Neuronal stem cell (in vitro differentiated cells): Measurements from ENCODE around the gene CHST11.

Experiments
- DNase-seq: peaks from one replicate; pipeline ENCODE4 v3.0.0-alpha.2; 2013; ENCODE audit warnings: low spot score
- H2AFZ ChIP-seq: one replicate; pipeline ENCODE4 v1.6.1; 2013; ENCODE audit warnings: mild to moderate bottlenecking, low read length, inconsistent platforms
- H2AK5ac ChIP-seq: 2 replicates; pipeline ENCODE4 v1.6.1; 2013; ENCODE audit warnings: low read depth, mild to moderate bottlenecking, inconsistent platforms, low read length, moderate library complexity, mixed read lengths
- H2BK120ac ChIP-seq: 2 replicates; pipeline ENCODE4 v1.6.1; 2013; ENCODE audit warnings: low read depth, mild to moderate bottlenecking, inconsistent platforms, low read length, moderate library complexity, mixed read lengths
- H2BK12ac ChIP-seq: one replicate; pipeline ENCODE4 v1.6.1; 2013; ENCODE audit warnings: low read length, inconsistent platforms
- H2BK15ac ChIP-seq: 2 replicates; pipeline ENCODE4 v1.6.1; 2013; ENCODE audit warnings: mild to moderate bottlenecking, low read length, inconsistent platforms, mixed read lengths
- H2BK5ac ChIP-seq: one replicate; pipeline ENCODE4 v1.6.1; 2013; ENCODE audit warnings: inconsistent platforms, mild to moderate bottlenecking, low read length, moderate library complexity
- H3K14ac ChIP-seq: one replicate; pipeline ENCODE4 v1.6.1; 2013; ENCODE audit warnings: low read length, inconsistent platforms
- H3K18ac ChIP-seq: 2 replicates; pipeline ENCODE4 v1.6.1; 2013; ENCODE audit warnings: low read length, inconsistent platforms
- H3K23ac ChIP-seq: 2 replicates; pipeline ENCODE4 v1.6.1; 2013; ENCODE audit warnings: low read depth, mild to moderate bottlenecking, mixed read lengths, low read length, inconsistent platforms; ENCODE audit not compliant: poor library complexity
- H3K27ac ChIP-seq: replicated peaks from 3 replicates; pipeline ENCODE4 v1.5.1; 2013; ENCODE audit warnings: low read length, inconsistent platforms
- H3K27me3 ChIP-seq, 3 experiments: 2 replicates each; pipeline ENCODE4 v1.6.1; 2013; ENCODE audit warnings: low read length in 3 of 3, mild to moderate bottlenecking in 2 of 3, inconsistent platforms in 1 of 3, low read depth in 1 of 3, mixed read lengths in 1 of 3, moderate library complexity in 1 of 3; ENCODE audit not compliant: control insufficient read depth in 3 of 3, insufficient read depth in 3 of 3
- H3K36me3 ChIP-seq, 2 donors: replicated peaks in 1 of 2; 2 replicates each; pipeline ENCODE4 v1.6.1; 2013; ENCODE audit warnings: low read length in 2 of 2; ENCODE audit not compliant: control insufficient read depth in 2 of 2, insufficient read depth in 2 of 2
- H3K4ac ChIP-seq: 2 replicates; pipeline ENCODE4 v1.6.1; 2013; ENCODE audit warnings: inconsistent platforms, mild to moderate bottlenecking, low read length, moderate library complexity
- H3K4me1 ChIP-seq, 2 donors: 1 replicate in 1 of 2; 2 replicates in 1 of 2; pipeline ENCODE4 v1.6.1; 2013; ENCODE audit warnings: low read length in 2 of 2, low read depth in 1 of 2; ENCODE audit not compliant: control insufficient read depth in 2 of 2, insufficient read depth in 1 of 2
- H3K4me2 ChIP-seq: one replicate; pipeline ENCODE4 v1.6.1; 2013; ENCODE audit warnings: mild to moderate bottlenecking, low read length, inconsistent platforms; ENCODE audit not compliant: insufficient read depth, poor library complexity, severe bottlenecking
- H3K4me3 ChIP-seq, 2 donors: 2 replicates each; pipeline ENCODE4 v1.5.1; 2013; ENCODE audit warnings: low read length in 2 of 2, mild to moderate bottlenecking in 2 of 2, inconsistent platforms in 1 of 2, moderate library complexity in 1 of 2
- H3K79me1 ChIP-seq: one replicate; pipeline ENCODE4 v1.6.1; 2013; ENCODE audit warnings: low read depth, mild to moderate bottlenecking, inconsistent platforms, low read length, moderate library complexity
- H3K9ac ChIP-seq: one replicate; pipeline ENCODE4 v1.6.1; 2013; ENCODE audit warnings: mild to moderate bottlenecking, low read depth, low read length, inconsistent platforms; ENCODE audit not compliant: poor library complexity
- H3K9me3 ChIP-seq, 2 donors: replicated peaks in 1 of 2; 2 replicates each; pipeline versions ENCODE3 to v1.6.1; 2013; ENCODE audit warnings: low read length in 2 of 2, mild to moderate bottlenecking in 2 of 2, inconsistent platforms in 1 of 2, low read depth in 1 of 2, mixed read lengths in 1 of 2, moderate library complexity in 1 of 2; ENCODE audit not compliant: control insufficient read depth in 2 of 2, insufficient read depth in 1 of 2
- H4K8ac ChIP-seq: one replicate; pipeline ENCODE4 v1.6.1; 2013; ENCODE audit warnings: low read depth, mild to moderate bottlenecking, inconsistent platforms, low read length, moderate library complexity
- H4K91ac ChIP-seq: one replicate; pipeline ENCODE4 v1.6.1; 2013; ENCODE audit warnings: low read length, low read depth, mild to moderate bottlenecking, inconsistent platforms; ENCODE audit not compliant: poor library complexity
- WGBS, 2 donors: extraction: QIAGEN DNeasy Blood & Tissue Kit; methylation state at CpG; one replicate each; pipeline ENCODE4 v1.1.7; 2013; ENCODE audit warnings: missing lambda C conversion rate in 2 of 2, mixed read lengths in 1 of 2; ENCODE audit not compliant: insufficient read length in 2 of 2, insufficient replicate concordance in 1 of 2; ENCODE audit errors: extremely low coverage in 2 of 2; 5-methylcytosine and 5-hydroxymethylcytosine counted together

Gene CHST11

GRCh38 chr12:104654665-104655609 lies 198.2 kb downstream of the CHST11 start:
- Histone ChIP-seq H3K27me3 (no peaks in the 10 kb centered on the region), H3K27ac (no peak overlapping the region), H2AFZ (no peak overlapping the region), H2BK12ac (no peak overlapping the region), H3K9me3 (no peaks in the 10 kb centered on the region), H2BK5ac (no peak overlapping the region), H2BK15ac (peak overlapping the region; percentile 8), H4K91ac (no peak overlapping the region), H2BK120ac (no peak overlapping the region), H3K79me1 (no peaks in the 10 kb centered on the region), H3K4me2 (no peak overlapping the region), H3K14ac (no peak overlapping the region), H2AK5ac (no peak overlapping the region), H3K23ac (no peak overlapping the region), H3K4ac (no peak overlapping the region), H3K4me3 (no peak overlapping the region), H3K18ac (peak overlapping the region; percentile 17), H4K8ac (no peak overlapping the region), H3K4me1 (peaks cover 14 to 26% of the 10 kb centered on the region in 2 donors), H3K36me3 (no peaks in the 10 kb centered on the region), H3K9ac (no peak overlapping the region)
- WGBS, 2 donors, result no CpG with 5 or more reads among the region's 16 CpGs
- no peak for DNase-seq

GRCh38 chr12:104656383-104656782 lies 199.6 kb downstream of the CHST11 start:
- no peak overlapping the region for H4K8ac ChIP-seq
- no peak overlapping the region for H2BK15ac ChIP-seq
- no peak overlapping the region for H3K4me2 ChIP-seq
- no peaks in the 10 kb centered on the region for H3K9me3 ChIP-seq
- no peak overlapping the region for H2AFZ ChIP-seq
- H3K9ac ChIP-seq, result no peak overlapping the region
- H2AK5ac ChIP-seq, result no peak overlapping the region
- H4K91ac ChIP-seq, result no peak overlapping the region
- no peak for DNase-seq
- no peaks in the 10 kb centered on the region for H3K36me3 ChIP-seq
- no peak overlapping the region for H3K4ac ChIP-seq
- H2BK5ac ChIP-seq, result no peak overlapping the region
- no peak overlapping the region for H3K14ac ChIP-seq
- H3K4me1 ChIP-seq, result peaks cover 11 to 23% of the 10 kb centered on the region in 2 donors
- H3K27ac ChIP-seq, result no peak overlapping the region
- no peaks in the 10 kb centered on the region for H3K27me3 ChIP-seq
- no CpG with 5 or more reads among the region's 10 CpGs for WGBS, 2 donors
- no peak overlapping the region for H3K4me3 ChIP-seq
- H3K23ac ChIP-seq, result no peak overlapping the region
- H2BK12ac ChIP-seq, result no peak overlapping the region
- H2BK120ac ChIP-seq, result no peak overlapping the region
- no peak overlapping the region for H3K18ac ChIP-seq
- no peaks in the 10 kb centered on the region for H3K79me1 ChIP-seq

- Histone ChIP-seq H3K36me3 (no peaks in the 10 kb centered on the region), H2BK12ac (no peak overlapping the region), H2BK15ac (no peak overlapping the region), H2BK120ac (no peak overlapping the region), H3K4ac (no peak overlapping the region), H4K8ac (no peak overlapping the region), H3K4me3 (no peak overlapping the region), H4K91ac (no peak overlapping the region), H3K27me3 (no peaks in the 10 kb centered on the region), H2BK5ac (no peak overlapping the region), H3K9me3 (no peaks in the 10 kb centered on the region), H3K4me2 (no peak overlapping the region), H3K23ac (no peak overlapping the region), H3K18ac (no peak overlapping the region), H2AFZ (no peak overlapping the region), H3K14ac (no peak overlapping the region), H2AK5ac (no peak overlapping the region), H3K27ac (no peak overlapping the region), H3K9ac (no peak overlapping the region), H3K79me1 (no peaks in the 10 kb centered on the region), H3K4me1 (peaks cover 11 to 20% of the 10 kb centered on the region in 2 donors)
- no peak for DNase-seq
- WGBS, 2 donors, result no CpG with 5 or more reads among the region's 5 CpGs
Observed at GRCh38 chr12:104656921-104657320, 200.2 kb downstream of the CHST11 start.

GRCh38 chr12:104657726-104658484 lies 201.2 kb downstream of the CHST11 start:
- WGBS, 2 donors, result no CpG with 5 or more reads among the region's 13 CpGs
- Histone ChIP-seq H3K79me1 (no peaks in the 10 kb centered on the region), H2BK5ac (no peak overlapping the region), H3K4ac (no peak overlapping the region), H2BK12ac (no peak overlapping the region), H2AK5ac (no peak overlapping the region), H2AFZ (no peak overlapping the region), H3K27me3 (no peaks in the 10 kb centered on the region), H3K9me3 (no peaks in the 10 kb centered on the region), H3K36me3 (no peaks in the 10 kb centered on the region), H3K4me1 (peaks cover 11 to 18% of the 10 kb centered on the region in 2 donors), H3K18ac (no peak overlapping the region), H4K91ac (no peak overlapping the region), H2BK120ac (no peak overlapping the region), H3K23ac (no peak overlapping the region), H3K9ac (no peak overlapping the region), H2BK15ac (no peak overlapping the region), H3K27ac (no peak overlapping the region), H3K14ac (no peak overlapping the region), H3K4me2 (no peak overlapping the region), H3K4me3 (no peak overlapping the region), H4K8ac (no peak overlapping the region)
- no peak for DNase-seq
